GM12872 (cell line): ENCODE measurements around the gene PTPRD.

ENCODE experiments used
- CTCF ChIP-seq: IDR thresholded peaks from 3 replicates; pipeline ENCODE4 v1.5.1; 2011; ENCODE audit warnings: low read depth, mild to moderate bottlenecking, low read length, moderate library complexity; ENCODE audit not compliant: insufficient read depth

Gene PTPRD

GRCh38 chr9:8429157-8429556 is 2183.6 kb downstream of the PTPRD start:
- TF ChIP-seq CTCF, result no peak

GRCh38 chr9:8428389-8428788 is 2184.4 kb downstream of the PTPRD start:
- TF ChIP-seq CTCF, result no peak

GRCh38 chr9:8424786-8425410 is 2187.9 kb downstream of the PTPRD start:
- TF ChIP-seq CTCF, result no peak

- TF ChIP-seq CTCF, result no peak
These were observed 2192.4 kb downstream of the PTPRD start for GRCh38 chr9:8420416-8420815.

DNA sequence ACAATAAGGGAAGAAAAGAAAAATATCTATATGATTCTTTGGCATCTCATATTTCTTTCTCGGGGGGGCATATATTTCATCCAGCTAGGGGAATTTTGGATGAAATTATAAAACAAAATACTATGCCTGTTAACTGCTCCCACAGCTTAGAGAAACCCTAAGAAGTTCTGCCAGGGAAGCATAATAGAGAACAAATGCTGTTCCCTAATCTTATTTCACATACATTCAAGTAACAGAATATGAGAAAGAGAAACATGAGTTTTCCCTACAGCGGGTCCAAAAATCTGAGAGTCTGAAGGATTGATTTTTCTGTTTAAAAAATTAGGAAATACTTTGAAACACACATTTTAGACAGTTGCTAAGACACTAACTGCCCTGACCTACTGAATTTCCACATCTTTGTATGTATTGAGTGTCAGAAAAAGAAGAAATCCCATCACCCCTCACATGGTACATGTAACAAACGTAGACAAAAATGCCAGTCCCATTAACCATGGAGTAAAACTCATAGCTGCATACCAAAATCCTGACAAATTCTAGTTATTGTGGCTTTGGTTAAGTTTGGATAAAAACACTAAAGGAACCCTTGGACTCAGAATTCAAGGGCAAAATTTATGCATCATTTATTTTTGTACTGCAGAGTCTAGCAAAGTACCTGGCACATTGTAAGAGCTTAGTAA is 2193.1 kb downstream of the PTPRD start:
- TF ChIP-seq CTCF, result no peak

DNA sequence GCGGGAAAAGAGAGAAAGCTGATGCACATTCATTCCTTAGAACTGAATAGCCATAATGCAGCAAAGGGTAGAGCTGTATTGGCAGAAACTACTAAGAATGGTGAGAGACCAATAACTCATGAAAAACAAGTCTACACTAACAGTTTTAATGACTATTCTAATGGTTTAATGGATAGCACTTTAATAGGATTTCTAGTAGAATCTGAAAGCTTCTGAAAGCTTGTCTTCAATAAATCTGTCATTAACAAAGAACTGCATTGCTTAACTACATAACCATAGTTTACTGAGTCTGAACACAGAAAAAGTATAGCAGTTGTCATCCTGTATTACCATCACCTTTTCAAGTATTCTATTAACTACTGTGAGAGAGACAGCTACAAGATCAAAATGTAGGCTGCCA is 2195.5 kb downstream of the PTPRD start:
- no peak for TF ChIP-seq CTCF

DNA sequence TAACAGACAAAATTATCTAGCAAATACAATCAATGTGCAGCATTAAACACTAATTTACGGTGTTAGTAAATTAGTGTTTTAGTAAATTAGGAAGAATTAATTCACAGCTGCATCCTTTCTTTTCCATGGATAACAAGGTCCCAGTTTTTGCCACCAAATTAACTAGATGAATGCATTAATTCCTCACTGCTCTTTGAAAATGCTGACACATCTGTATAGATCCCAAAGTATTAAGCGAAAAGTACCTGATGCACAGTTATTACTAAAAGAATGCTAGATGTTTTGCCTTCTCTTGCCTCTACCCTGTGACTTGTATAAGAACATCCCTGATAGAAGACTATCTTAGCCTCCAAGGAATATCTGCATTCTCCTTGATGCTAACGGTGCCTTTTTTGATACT is 2200.5 kb downstream of the PTPRD start:
- TF ChIP-seq CTCF, result no peak
